GM12873 (cell line): ENCODE measurements around the gene BCL11A.
A peak's percentile ranks its signal among the peaks of the same experiment; 100 is the strongest.

Experiments used
- CTCF ChIP-seq: IDR thresholded peaks from 2 replicates; pipeline ENCODE4 v1.5.1; 2012; ENCODE audit warnings: low read depth, mild to moderate bottlenecking, moderate library complexity, low read length, control low read depth; ENCODE audit not compliant: insufficient read depth; ENCODE audit errors: missing control alignments

Gene BCL11A

DNA sequence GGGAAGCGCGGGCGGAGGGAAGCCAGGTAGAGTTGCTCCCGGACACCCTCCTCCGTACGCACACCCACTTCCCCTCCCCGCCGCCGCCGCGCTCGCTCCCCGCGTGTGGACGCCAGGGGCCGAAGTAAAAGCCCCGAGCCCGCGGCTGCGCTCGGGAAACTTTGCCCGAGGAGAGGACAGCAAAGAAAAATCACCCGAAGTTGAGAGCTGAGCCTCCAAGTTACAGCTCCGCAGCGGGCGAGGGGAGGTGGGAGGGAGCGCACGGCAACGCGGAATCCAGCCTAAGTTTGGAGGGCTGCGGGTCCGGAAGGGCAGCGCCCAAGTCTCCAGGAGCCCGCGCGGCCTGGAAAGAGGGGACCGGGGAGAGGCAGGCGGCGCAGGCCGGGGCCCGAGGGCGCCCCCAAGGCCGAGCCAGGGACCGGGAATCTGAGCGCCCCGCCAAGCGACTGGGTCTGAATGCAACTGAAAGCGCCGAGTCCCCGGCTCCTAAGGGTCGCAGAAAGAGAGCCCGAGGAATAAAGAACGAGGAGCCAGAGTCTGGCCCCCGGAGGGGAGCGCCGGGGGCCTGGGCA, 706 bp upstream of the BCL11A start:
- TF ChIP-seq CTCF: no peak

GRCh38 chr2:60552851-60553494, 481 bp downstream of the BCL11A start:
- TF ChIP-seq CTCF: no peak

DNA sequence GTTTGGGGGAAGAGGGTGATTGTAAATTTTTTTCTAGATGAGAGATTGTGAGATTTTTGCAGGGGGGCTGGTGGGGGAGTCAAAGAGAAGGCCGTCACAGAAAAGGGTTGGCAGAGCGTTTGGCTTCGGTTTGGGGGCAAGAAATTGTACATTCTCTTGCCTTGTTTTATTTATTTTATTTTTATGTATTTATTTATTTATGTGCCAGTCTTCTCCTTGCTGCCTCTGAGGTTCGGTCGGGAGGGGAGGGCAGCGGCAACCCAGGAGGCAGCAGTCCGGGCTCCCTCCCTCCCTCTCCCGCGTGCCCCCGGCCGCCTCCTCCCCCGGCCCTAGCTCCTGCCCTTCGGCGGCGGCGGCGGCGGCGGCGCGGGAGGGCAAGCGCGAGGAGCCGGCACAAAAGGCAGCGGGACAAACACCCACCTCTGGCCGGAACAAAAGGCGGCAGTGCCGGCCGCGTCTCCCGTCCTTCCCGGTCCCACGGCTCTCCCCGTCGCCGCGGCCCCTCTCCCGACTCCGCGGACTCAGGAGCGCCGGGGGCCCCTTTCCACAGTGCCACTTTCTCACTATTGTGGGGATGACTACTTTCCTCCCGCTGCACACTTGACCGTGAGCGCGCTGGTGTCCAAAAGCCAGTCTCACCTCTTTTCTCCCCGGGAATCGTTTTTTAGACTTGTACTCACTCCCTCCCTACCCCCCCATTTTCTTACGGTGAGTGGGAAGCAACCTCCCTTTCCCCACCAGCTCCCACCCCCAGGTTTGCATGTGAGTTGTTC, 1.2 kb downstream of the BCL11A start:
- TF ChIP-seq CTCF: no peak

DNA sequence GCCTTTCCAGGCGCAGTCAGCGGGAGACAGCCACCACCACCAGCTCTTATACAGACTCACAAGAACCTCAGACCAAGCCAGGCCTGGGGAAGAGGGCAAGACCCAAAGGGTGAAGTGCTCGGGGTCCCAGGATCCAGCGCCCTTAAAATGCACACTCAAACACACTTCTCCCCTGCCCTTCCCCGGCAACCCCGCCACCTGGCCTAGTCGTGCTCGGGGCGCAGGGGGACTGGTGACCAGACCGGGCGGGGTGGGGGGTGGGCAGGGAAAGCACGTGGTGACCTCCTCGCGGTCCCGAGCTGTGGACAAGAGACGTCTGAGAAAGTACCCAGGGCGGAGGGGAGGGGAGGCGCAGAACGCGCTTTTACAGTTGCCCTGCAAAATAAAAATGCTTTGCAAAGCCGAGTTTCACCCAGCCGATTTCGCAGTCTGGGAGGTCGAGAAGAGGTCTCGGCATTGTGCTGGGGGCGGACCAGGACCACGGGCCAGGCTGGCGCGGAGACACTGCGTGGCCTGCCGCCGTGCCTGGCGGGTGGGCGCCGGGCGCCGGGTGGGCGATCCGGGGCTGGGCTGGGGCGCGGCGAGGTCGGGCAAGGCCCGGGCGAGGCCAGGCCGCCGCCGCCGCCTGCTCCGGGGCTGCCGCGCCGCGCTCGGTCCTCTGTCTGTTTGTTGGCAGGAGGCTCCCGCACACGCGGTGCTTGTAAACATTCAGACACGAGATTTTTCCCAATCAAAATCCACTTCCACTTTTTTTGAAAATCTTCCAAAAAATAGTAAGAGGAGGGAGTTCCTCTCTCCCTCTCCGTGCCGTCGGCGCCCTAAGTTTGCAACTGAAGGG, 2.0 kb downstream of the BCL11A start:
- TF ChIP-seq CTCF: no peak

DNA sequence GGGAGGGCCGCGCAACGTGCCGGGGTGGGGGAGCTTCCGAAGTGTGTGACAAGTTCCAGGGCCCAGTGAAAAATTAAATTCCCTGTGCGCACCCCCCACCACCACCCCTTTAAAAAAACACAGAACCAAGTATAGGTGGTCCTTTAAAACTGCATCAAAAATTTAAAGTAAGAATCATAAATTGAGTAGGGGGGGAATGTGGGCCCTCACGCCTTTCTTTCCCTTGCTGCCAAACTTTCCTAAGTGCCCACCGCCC, 2.5 kb downstream of the BCL11A start:
- no peak for TF ChIP-seq CTCF

- TF ChIP-seq CTCF: peak; percentile 67
Observed at GRCh38 chr2:60550178-60550983, 3.1 kb downstream of the BCL11A start.
